NCI-H345 treated with DMSO at 0.1 percent for 48 hours (cell line): ENCODE measurements around the gene C17orf75.
"Not testable (repeated sequence)": the region's sequence is repeated elsewhere in the genome, so short reads cannot be mapped to it uniquely, and the experiment has no call there.

ENCODE experiments used
- DNase-seq: peaks from one replicate; lab custom pipeline; 2025; ENCODE audit not compliant: unreplicated experiment; lab: John Stamatoyannopoulos, UW

The C17orf75 gene, protein sequence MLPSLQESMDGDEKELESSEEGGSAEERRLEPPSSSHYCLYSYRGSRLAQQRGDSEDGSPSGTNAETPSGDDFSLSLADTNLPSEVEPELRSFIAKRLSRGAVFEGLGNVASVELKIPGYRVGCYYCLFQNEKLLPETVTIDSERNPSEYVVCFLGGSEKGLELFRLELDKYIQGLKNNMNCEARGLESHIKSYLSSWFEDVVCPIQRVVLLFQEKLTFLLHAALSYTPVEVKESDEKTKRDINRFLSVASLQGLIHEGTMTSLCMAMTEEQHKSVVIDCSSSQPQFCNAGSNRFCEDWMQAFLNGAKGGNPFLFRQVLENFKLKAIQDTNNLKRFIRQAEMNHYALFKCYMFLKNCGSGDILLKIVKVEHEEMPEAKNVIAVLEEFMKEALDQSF

GRCh38 chr17:32341857-32342602 lies at the start of gene C17orf75:
C17orf75 (minus strand) TSS chr17:32342173; CDS start chr17:32342139, 34 bp downstream.
- peak; percentile 72 for DNase-seq

DNA sequence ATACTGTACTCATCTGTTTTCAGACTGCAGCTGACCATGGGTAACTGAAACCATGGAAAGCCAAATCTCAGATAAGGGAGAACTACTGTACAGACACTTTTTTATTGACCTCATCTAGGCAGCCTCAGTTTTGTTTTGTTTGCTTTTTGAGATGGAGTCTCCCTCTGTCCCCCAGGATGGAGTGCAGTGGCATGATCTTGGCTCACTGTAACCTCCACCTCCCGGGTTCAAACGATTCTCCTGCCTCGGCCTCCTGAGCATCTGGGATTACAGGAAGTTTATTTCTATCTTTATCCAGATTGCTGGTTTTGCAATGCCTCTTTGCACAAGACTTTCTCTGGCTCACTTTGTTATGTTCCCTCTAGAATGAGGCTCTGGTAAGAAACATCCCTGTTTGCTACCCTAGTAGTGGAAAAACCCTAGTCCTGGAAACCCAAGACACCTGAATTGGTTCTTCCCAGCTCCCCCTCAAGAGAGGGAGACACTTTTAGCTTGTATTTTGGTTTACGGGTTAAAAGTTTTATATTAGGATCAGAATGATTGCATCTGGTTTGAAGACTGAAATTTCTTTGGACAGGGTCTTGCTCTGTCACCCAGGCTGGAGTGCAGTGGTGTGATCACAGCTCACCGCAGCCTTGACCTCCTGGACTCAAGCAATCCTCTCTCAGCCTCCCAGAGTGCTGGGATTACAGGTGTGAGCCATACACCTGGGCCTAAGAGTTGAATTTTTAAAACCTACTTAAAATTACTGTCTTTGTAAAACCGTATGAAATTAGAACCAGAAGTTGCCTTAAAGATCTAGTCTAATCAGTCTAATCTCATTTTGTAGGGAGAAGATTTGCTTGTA lies 46.9 kb upstream of the C17orf75 start:
- DNase-seq = no peak

DNA sequence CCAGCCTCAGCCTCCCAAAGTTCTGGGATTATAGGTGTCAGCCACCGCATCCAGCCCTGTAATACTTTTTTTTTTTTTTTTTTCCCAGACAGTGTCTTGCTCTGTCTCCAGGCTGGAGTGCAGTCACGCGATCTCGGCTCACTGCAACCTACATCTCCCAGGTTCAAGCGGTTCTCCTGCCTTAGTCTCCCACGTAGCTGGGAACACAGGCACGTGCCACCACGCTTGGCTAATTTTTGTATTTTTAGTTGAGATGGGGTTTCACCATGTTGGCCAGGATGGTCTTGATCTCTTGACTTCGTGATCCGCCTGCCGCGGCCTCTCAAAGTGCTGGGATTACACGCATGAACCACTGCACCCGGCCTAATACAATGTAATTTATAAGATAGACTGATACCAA lies 46.2 kb upstream of the C17orf75 start:
- not testable (repeated sequence) for DNase-seq

GRCh38 chr17:32386844-32387243 lies 44.9 kb upstream of the C17orf75 start:
- DNase-seq = no peak

GRCh38 chr17:32385971-32386370 lies 44.0 kb upstream of the C17orf75 start:
- DNase-seq = no peak

GRCh38 chr17:32385121-32385520 lies 43.1 kb upstream of the C17orf75 start:
- no peak for DNase-seq

- no peak for DNase-seq
These were observed 42.0 kb upstream of the C17orf75 start for GRCh38 chr17:32383926-32384434.

DNA sequence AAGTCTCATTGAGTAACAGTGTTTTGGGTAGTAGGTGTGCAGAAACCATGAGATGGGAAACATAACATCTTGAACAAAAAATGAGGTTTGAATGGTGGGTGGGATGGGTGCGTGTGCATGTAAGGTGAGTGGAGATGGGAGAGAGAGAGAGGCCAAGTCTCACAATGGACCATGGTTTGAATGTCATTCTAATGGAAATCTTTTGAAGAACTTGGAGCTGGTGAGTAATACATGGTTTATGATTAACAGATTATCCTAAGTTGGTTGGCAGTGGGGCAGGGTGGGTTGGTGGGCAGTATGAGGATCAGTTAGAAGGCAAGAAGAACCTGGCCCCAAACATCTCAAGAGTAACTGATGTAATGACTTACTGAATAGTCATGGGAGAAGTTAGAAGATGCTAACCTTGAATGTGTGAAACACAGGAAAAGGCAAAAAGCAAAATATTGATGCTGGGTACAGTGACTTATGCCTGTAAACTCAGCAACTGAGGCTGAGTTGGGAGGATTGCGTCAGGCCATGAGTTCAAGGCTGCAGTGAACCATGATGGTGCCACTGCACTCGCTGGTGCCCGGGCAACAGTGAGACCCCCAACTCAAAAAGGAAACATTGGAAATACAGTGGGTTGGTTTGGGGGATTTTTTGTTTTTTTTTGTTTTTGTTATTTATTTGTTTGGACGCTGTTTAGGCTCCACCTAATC lies 40.7 kb upstream of the C17orf75 start:
- DNase-seq = no peak

- no peak for DNase-seq
These were observed 28.5 kb upstream of the C17orf75 start for GRCh38 chr17:32370426-32370825.

GRCh38 chr17:32361270-32361669 lies 19.3 kb upstream of the C17orf75 start:
- no peak for DNase-seq

- DNase-seq = no peak
These were observed 15.6 kb upstream of the C17orf75 start for GRCh38 chr17:32357615-32358014.

- DNase-seq = no peak
These were observed 14.8 kb upstream of the C17orf75 start for GRCh38 chr17:32356750-32357149.

DNA sequence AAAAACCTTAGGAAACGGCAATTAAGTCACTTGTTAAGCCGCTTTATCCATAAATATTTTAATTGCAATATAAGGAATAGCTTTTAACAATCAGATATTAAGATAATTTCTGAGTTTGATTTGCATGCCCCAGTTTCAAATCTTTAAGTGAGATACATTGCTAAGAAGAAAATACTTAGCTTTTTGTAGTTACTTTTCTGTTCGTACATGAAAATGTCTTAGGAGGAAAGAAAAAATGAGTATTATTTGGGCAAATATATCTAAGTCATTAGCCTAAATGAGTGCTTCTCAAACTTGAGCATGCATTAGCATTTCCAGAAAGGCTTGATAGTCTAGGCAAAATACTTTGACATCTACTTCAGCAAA lies 14.4 kb upstream of the C17orf75 start:
- no peak for DNase-seq

GRCh38 chr17:32355649-32356377 lies 13.8 kb upstream of the C17orf75 start:
- DNase-seq = no peak

DNA sequence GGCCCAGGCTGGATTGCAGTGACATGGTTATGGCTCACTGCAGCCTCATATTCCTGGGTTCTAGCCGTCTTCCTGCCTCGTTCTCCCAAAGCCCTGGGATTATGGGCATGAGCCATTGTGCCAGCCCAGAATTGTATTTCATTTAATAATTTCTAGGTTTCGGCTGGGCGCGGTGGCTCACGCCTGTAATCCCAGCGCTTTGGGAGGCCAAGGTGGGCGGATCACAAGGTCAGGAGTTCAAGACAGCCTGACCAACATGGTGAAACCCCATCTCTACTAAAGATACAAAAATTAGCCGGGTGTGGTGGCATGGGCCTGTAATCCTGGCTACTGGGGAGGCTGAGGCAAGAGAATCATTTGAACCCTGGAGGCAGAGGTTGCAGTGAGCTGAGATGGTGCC lies 10.8 kb upstream of the C17orf75 start:
- DNase-seq = not testable (repeated sequence)

DNA sequence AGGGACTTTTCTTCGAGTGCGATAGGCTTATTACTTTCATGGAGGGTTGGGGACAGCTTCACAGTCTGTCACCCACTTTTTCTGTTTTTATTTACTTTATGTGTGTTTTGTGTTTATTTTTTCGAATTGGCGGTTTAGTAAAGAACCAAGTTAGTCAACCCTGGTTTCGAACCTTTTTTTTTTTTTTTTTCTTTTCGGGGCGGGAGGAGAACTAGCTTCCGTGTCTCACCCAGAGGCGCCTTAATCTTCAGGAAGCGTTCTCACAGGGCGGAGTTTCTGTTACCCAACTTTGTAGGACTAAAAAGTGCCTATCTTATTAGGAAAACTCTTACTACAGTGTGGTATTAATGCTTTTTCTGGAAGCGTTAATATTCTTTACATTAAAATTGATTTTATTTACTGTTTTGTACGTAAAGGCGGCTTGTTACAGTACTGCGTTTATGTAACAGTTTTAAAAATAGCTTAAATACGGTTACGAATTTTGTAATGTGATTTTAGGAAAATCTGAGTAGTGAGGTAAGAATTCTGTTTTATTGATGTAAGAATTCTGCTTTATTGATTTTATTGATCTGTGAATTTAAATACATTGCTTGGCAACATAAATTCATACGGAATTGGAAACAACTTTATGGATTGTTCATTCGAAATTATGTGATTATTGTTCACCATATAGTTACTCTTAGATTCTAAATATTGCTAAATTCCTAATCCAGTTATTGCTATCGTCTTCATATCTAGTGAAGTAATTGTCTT lies 8.9 kb upstream of the C17orf75 start:
- DNase-seq = peak; percentile 31

DNA sequence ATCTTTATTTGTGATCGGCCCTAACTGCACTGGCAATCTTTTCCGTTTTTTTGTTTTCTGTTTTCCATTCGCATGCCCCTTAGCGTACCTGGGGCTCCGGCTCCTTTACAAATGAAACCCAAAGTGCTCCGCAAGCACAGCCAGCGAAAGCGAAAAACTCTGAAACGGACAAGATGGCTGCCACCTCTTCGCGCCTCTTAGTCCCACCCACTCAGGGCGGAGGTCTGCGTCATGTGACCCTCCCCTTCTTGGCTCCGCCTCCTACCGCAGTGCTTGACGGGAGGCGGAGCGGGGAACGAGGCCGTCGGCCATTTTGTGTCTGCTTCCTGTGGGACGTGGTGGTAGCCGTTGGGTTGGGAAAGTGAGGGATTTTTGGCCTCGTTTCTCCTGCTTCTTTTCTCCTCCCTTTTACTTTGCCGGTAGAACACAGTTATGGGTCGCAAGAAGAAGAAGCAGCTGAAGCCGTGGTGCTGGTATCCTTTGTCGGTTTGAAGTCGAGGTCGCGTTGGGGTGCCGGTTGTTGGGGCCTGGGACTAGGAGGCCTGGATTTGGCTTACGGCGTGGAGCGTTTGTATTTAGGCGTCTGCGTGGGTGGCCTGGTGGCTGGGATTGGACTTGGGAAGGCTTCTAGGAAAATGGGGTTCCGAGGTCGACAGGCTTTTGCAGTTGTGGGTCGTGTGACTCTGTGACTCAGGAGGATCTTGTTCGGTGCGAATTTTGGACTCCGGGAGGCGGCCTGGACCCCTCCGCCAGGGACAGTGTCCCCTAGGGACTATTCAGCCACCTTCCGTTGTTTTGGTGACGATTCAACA lies 8.1 kb upstream of the C17orf75 start, which contains the start of gene ZNF207:
ZNF207 (plus strand) TSS at position 304 of the 812 bp plus-strand sequence; CDS start at position 433, 129 bp downstream.
- DNase-seq = peak; percentile 95

GRCh38 chr17:32349503-32349853 lies 7.5 kb upstream of the C17orf75 start:
- DNase-seq = no peak

DNA sequence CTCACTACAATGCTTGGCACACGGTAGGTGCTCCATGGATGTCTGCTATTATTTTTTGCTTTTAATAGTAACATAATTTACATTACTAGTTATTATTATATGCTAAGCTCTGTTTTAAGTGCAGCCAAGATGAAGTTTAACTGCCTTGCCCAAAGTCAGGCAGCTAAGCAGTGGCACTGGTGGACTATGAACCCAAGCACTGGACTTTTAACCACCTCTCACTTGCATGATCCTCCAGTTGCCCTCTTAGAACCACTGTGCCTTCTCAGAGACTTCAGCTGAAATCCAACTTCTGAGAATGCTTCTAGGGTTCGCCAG lies 6.5 kb upstream of the C17orf75 start:
- no peak for DNase-seq
